HepG2 (cell line): ENCODE measurements around the gene KCNIP3. TPM values are rescaled to one million over a fixed set of nuclear protein-coding genes. Genes with fewer than 3 reads are reported as not detected.

ENCODE experiments used
- ETS1 ChIP-seq: sonication (generic); formaldehyde crosslinking; IDR thresholded peaks from 2 replicates; pipeline ENCODE4 v1.4.0; 2020; ENCODE audit warnings: missing genetic modification reagents
- FOSL2 ChIP-seq: sonication (generic); formaldehyde crosslinking; IDR thresholded peaks from 2 replicates; pipeline ENCODE4 v1.4.0; 2020; ENCODE audit warnings: missing genetic modification reagents
- GABPB1 ChIP-seq: IDR thresholded peaks from 2 replicates; pipeline ENCODE4 v1.6.1; 2016; ENCODE audit warnings: mild to moderate bottlenecking, missing genetic modification reagents, moderate library complexity, missing compliant biosample characterization
- GATAD2A ChIP-seq: IDR thresholded peaks from 2 replicates; pipeline ENCODE4 v1.6.1; 2016
- GTF3A ChIP-seq: sonication (generic); formaldehyde crosslinking; conservative IDR thresholded peaks from 2 replicates; pipeline ENCODE4 v1.4.0; 2020; ENCODE audit warnings: mild to moderate bottlenecking, missing genetic modification reagents
- ISL2 ChIP-seq: sonication (generic); formaldehyde crosslinking; IDR thresholded peaks from 2 replicates; pipeline ENCODE4 v1.5.0; 2020; ENCODE audit warnings: missing genetic modification reagents
- MAFF ChIP-seq: IDR thresholded peaks from 2 replicates; pipeline ENCODE4 v1.6.1; 2011; ENCODE audit warnings: low read depth, low read length, improper control_type of control experiment
- NFE2 ChIP-seq: sonication (generic); formaldehyde crosslinking; IDR thresholded peaks from 2 replicates; pipeline ENCODE4 v1.4.0; 2020; ENCODE audit warnings: missing genetic modification reagents
- STAG1 ChIP-seq: sonication (generic); formaldehyde crosslinking; IDR thresholded peaks from 2 replicates; pipeline ENCODE4 v1.4.0; 2020; ENCODE audit warnings: missing genetic modification reagents
- ZBTB25 ChIP-seq: IDR thresholded peaks from 2 replicates; pipeline ENCODE4 v1.6.1; 2018; ENCODE audit warnings: missing genetic modification reagents
- ZBTB37 ChIP-seq: sonication (generic); formaldehyde crosslinking; IDR thresholded peaks from 2 replicates; pipeline ENCODE4 v1.4.0; 2020; ENCODE audit warnings: mild to moderate bottlenecking, missing genetic modification reagents
- ZFP36L1 ChIP-seq: sonication (generic); formaldehyde crosslinking; IDR thresholded peaks from 2 replicates; pipeline ENCODE4 v1.8.0; 2022; ENCODE audit warnings: mild to moderate bottlenecking, missing genetic modification reagents, moderate library complexity
- ZNF318 ChIP-seq: sonication (generic); formaldehyde crosslinking; IDR thresholded peaks from 2 replicates; pipeline ENCODE4 v1.4.0; 2020; ENCODE audit warnings: mild to moderate bottlenecking, missing genetic modification reagents
- ZNF724P ChIP-seq: sonication (generic); formaldehyde crosslinking; IDR thresholded peaks from 2 replicates; pipeline ENCODE4 v1.8.0; 2022; ENCODE audit warnings: missing genetic modification reagents, borderline replicate concordance
- ZSCAN30 ChIP-seq: sonication (generic); formaldehyde crosslinking; IDR thresholded peaks from 2 replicates; pipeline ENCODE4 v1.5.0; 2020; ENCODE audit warnings: mild to moderate bottlenecking, missing genetic modification reagents
- polyA plus RNA-seq, 8 experiments: library from polyadenylated mRNA; depleted of rRNA in 3 of 8; stranded (reverse) in 7 of 8; unstranded in 1 of 8; fragments of >200 nt; fragmentation: Illumina TruSeq in 4 of 8; extraction: Trizol in 4 of 8; gene quantifications; 2 replicates each; pipeline versions ENCODE4 v1.2.1 to v1.2.3, GENCODE V29; 2011 to 2016; ENCODE audit warnings: low read depth in 4 of 8, missing spikeins in 1 of 8, mixed read lengths in 1 of 8; ENCODE audit not compliant: insufficient read depth in 1 of 8
- total RNA-seq, 5 experiments: library from RNA; depleted of rRNA; stranded (reverse); fragments of >200 nt; fragmentation: Illumina TruSeq; extraction: Trizol; gene quantifications; 2 replicates each; pipeline ENCODE4 v1.2.3, GENCODE V29; 2016; ENCODE audit warnings: low read depth in 1 of 5
- TF ChIP-seq, protein P1 (sequence below): sonication (generic); formaldehyde crosslinking; IDR thresholded peaks from 2 replicates; pipeline ENCODE4 v1.8.0; 2022; ENCODE audit warnings: missing genetic modification reagents, mild to moderate bottlenecking, inconsistent platforms, borderline replicate concordance

KCNIP3 gene
- total and polyA plus RNA-seq, 2 of the 13 experiments (the other 11 are each of a cell fraction or from before 2014, with no cell fraction given) = not detected

DNA sequence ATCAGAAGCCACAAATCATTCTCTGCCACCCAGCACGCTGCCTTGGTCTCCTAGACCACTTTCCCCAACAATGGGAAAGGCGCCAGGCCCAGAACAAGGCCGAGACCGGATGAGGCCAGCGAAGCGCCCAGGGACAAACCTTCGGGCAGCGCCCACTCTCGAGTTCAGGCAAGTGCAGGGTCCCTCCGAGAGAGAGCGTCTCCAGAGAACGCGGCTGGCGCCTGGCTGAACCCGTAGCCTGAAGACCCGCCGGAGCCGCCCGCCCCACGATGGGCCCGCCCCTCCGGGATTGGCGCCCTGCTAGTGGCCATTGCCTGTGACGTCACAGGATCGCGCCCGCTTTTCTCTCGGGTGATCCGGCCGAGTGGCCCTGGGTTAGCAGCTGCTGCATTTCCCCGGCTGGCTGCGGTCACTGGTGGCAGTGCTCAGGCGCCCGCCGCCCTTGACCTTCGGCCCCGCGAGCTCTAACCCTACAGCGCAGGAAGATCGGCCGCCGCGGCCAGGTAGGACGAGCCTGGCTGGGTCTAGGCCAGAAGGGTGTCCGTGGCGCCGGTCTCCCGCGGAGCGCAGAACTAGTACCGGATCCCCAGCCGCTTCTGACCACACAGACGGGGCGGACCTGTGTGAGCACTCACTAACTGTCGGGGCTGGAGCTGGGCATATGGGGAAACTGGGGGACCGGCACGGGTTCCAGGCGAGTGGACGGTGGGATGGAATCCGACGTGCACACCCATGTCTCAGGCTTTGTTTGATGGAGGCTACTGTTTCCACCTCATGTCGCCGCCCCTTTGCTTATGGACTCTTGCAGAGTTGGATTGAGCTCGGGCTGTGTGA, 105.4 kb downstream of the KCNIP3 start, which contains the start of gene FAHD2A (continued):
- TF ChIP-seq ZBTB25 (CRISPR knock-in tag) = peak; percentile 67
- peak; percentile 95 for TF ChIP-seq GATAD2A (CRISPR knock-in tag)
- peak; percentile 69; the same call in 1 of the 2 replicates for TF ChIP-seq ZBTB37
- TF ChIP-seq STAG1 (CRISPR knock-in tag) = no peak; the same call in 1 of the 2 replicates
- peak; percentile 48; the same call in 1 of the 2 replicates for TF ChIP-seq ZFP36L1 (CRISPR knock-in tag)
- TF ChIP-seq ZNF724P = 0 out of 2 replicates have a peak, but pooled peaks have one; percentile 48
- TF ChIP-seq GTF3A = 0 out of 2 replicates have a peak, but pooled peaks have one; percentile 68
- no peak for TF ChIP-seq ETS1
- TF ChIP-seq GABPB1 (CRISPR knock-in tag) = peak; percentile 87
- TF ChIP-seq MAFF = no peak
- TF ChIP-seq ZSCAN30 (CRISPR knock-in tag) = no peak
- TF ChIP-seq NFE2 (CRISPR knock-in tag) = no peak; the same call in 1 of the 2 replicates
- TF ChIP-seq ISL2 = peak; percentile 43; the same call in 1 of the 2 replicates
- TF ChIP-seq, protein P1, sequence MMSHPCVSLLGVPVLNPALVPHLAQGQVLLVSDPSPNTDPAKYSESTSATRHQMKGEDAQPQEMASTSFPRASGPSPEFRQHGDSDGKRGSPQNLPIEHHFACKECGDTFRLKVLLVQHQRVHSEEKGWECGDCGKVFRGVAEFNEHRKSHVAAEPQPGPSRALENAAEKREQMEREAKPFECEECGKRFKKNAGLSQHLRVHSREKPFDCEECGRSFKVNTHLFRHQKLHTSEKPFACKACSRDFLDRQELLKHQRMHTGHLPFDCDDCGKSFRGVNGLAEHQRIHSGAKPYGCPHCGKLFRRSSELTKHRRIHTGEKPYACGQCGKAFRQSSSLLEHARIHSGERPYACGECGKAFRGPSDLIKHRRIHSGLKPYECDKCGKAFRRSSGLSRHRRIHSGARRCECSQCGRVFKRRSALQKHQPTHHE (CRISPR knock-in tag) = no peak
- peak; percentile 36 for TF ChIP-seq FOSL2 (CRISPR knock-in tag)
- TF ChIP-seq ZNF318 (CRISPR knock-in tag) = no peak; the same call in 1 of the 2 replicates
